T-helper 17 cell (primary cell): ENCODE measurements around the gene TNS4. TPM values are rescaled to one million over a fixed set of nuclear protein-coding genes. Genes with fewer than 3 reads are reported as not detected.

Source experiments
- ATAC-seq: fragments of 150-1000 bp; cut with Tn5 transposase; 2 replicates; pipeline ENCODE4 v1.10.0; 2021; ENCODE audit warnings: mild to moderate bottlenecking, moderate library complexity
- DNase-seq, 3 donors: peaks; one replicate each; pipeline versions ENCODE4 v3.0.0 to v3.0.0-alpha.2; 2020 to 2021
- H3K9me3 ChIP-seq: one replicate; pipeline ENCODE4 v1.7.0; 2013; ENCODE audit warnings: low read length, mild to moderate bottlenecking; ENCODE audit not compliant: control insufficient read depth, poor library complexity, severe bottlenecking
- H3K27ac Mint-ChIP-seq: one replicate; pipeline ENCODE4 v1.8.0; 2022; ENCODE audit warnings: mild to moderate bottlenecking, moderate library complexity, mixed read lengths
- H3K27me3 Mint-ChIP-seq: one replicate; pipeline ENCODE4 v1.8.0; 2022; ENCODE audit warnings: mixed read lengths
- H3K36me3 Mint-ChIP-seq: one replicate; pipeline ENCODE4 v1.8.0; 2022; ENCODE audit warnings: low read depth, mixed read lengths
- H3K4me1 Mint-ChIP-seq: one replicate; pipeline ENCODE4 v1.8.0; 2022; ENCODE audit warnings: mild to moderate bottlenecking, mixed read lengths
- H3K4me3 Mint-ChIP-seq: one replicate; pipeline ENCODE4 v1.8.0; 2022; ENCODE audit warnings: mild to moderate bottlenecking, moderate library complexity, mixed read lengths
- total RNA-seq, 4 donors: library from RNA in 2 of 4; stranded (reverse) in 2 of 4; gene quantifications; one replicate each; pipeline ENCODE4 v1.2.3 and lab custom pipeline; 2022 to 2026

The TNS4 gene
- total RNA-seq, 2 donors from 2014 or later = 0.77 to 1.7 TPM

GRCh38 chr17:40517981-40518380 is 16.6 kb upstream of the TNS4 start:
- H3K36me3 Mint-ChIP-seq = no peaks in the 10 kb centered on the region
- peak overlapping the region; percentile 75 for H3K4me3 Mint-ChIP-seq
- no peaks in the 10 kb centered on the region for H3K27me3 Mint-ChIP-seq
- H3K27ac Mint-ChIP-seq = peak overlapping the region; percentile 32
- ATAC-seq = no peak
- H3K9me3 ChIP-seq = no peaks in the 10 kb centered on the region
- H3K4me1 Mint-ChIP-seq = peaks cover 52% of the 10 kb centered on the region
- no peak for DNase-seq

GRCh38 chr17:40517286-40517662 is 15.9 kb upstream of the TNS4 start:
- H3K36me3 Mint-ChIP-seq = no peaks in the 10 kb centered on the region
- DNase-seq (no peak), ATAC-seq (no peak)
- H3K4me3 Mint-ChIP-seq = peak overlapping the region; percentile 90
- H3K27me3 Mint-ChIP-seq = no peaks in the 10 kb centered on the region
- H3K9me3 ChIP-seq = no peaks in the 10 kb centered on the region
- peak overlapping the region; percentile 92 for H3K27ac Mint-ChIP-seq
- H3K4me1 Mint-ChIP-seq = peaks cover 52% of the 10 kb centered on the region

GRCh38 chr17:40516581-40517285 is 15.3 kb upstream of the TNS4 start:
- Mint-ChIP-seq H3K27ac (peak overlapping the region; percentile 92), H3K36me3 (no peaks in the 10 kb centered on the region), H3K4me1 (peaks cover 51% of the 10 kb centered on the region), H3K27me3 (no peaks in the 10 kb centered on the region), H3K4me3 (peak overlapping the region; percentile 90)
- no peaks in the 10 kb centered on the region for H3K9me3 ChIP-seq
- DNase-seq (peak in 2 of 3 donors; percentile 38 to 50), ATAC-seq (peak; percentile 87)

- H3K27ac Mint-ChIP-seq = peak overlapping the region; percentile 92
- no peaks in the 10 kb centered on the region for H3K9me3 ChIP-seq
- H3K4me1 Mint-ChIP-seq = peaks cover 48% of the 10 kb centered on the region
- DNase-seq (no peak), ATAC-seq (peak; percentile 53)
- peak overlapping the region; percentile 90 for H3K4me3 Mint-ChIP-seq
- no peaks in the 10 kb centered on the region for H3K27me3 Mint-ChIP-seq
- H3K36me3 Mint-ChIP-seq = no peaks in the 10 kb centered on the region
These were observed 14.1 kb upstream of the TNS4 start for GRCh38 chr17:40515491-40516041.

GRCh38 chr17:40515011-40515410 is 13.6 kb upstream of the TNS4 start:
- DNase-seq (no peak), ATAC-seq (no peak)
- Mint-ChIP-seq H3K4me1 (peaks cover 48% of the 10 kb centered on the region), H3K27ac (peak overlapping the region; percentile 92), H3K27me3 (no peaks in the 10 kb centered on the region), H3K4me3 (peak overlapping the region; percentile 90), H3K36me3 (no peaks in the 10 kb centered on the region)
- no peaks in the 10 kb centered on the region for H3K9me3 ChIP-seq

GRCh38 chr17:40514013-40514875 is 12.8 kb upstream of the TNS4 start:
- no peaks in the 10 kb centered on the region for H3K27me3 Mint-ChIP-seq
- peak overlapping the region; percentile 92 for H3K27ac Mint-ChIP-seq
- no peaks in the 10 kb centered on the region for H3K36me3 Mint-ChIP-seq
- H3K4me1 Mint-ChIP-seq = peaks cover 48% of the 10 kb centered on the region
- H3K4me3 Mint-ChIP-seq = no peak overlapping the region
- no peaks in the 10 kb centered on the region for H3K9me3 ChIP-seq
- DNase-seq (no peak), ATAC-seq (no peak)

- H3K27ac Mint-ChIP-seq = peak overlapping the region; percentile 11
- no peaks in the 10 kb centered on the region for H3K9me3 ChIP-seq
- ATAC-seq (no peak), DNase-seq (no peak)
- H3K36me3 Mint-ChIP-seq = no peaks in the 10 kb centered on the region
- H3K4me3 Mint-ChIP-seq = no peak overlapping the region
- no peaks in the 10 kb centered on the region for H3K27me3 Mint-ChIP-seq
- peaks cover 31% of the 10 kb centered on the region for H3K4me1 Mint-ChIP-seq
These were observed 10.3 kb upstream of the TNS4 start for GRCh38 chr17:40511667-40512220.

- Mint-ChIP-seq H3K27ac (no peak overlapping the region), H3K27me3 (no peaks in the 10 kb centered on the region), H3K4me1 (peaks cover 29% of the 10 kb centered on the region), H3K4me3 (no peak overlapping the region), H3K36me3 (no peaks in the 10 kb centered on the region)
- no peak for ATAC-seq
- no peaks in the 10 kb centered on the region for H3K9me3 ChIP-seq
- DNase-seq = no peak
These were observed 9.7 kb upstream of the TNS4 start for GRCh38 chr17:40511136-40511535.

GRCh38 chr17:40510328-40510648 is 8.9 kb upstream of the TNS4 start:
- no peaks in the 10 kb centered on the region for H3K9me3 ChIP-seq
- Mint-ChIP-seq H3K36me3 (no peaks in the 10 kb centered on the region), H3K4me3 (no peak overlapping the region), H3K27me3 (no peaks in the 10 kb centered on the region), H3K4me1 (peaks cover 24% of the 10 kb centered on the region), H3K27ac (no peak overlapping the region)
- DNase-seq (no peak), ATAC-seq (no peak)

- ATAC-seq (no peak), DNase-seq (no peak)
- Mint-ChIP-seq H3K36me3 (no peaks in the 10 kb centered on the region), H3K27me3 (no peaks in the 10 kb centered on the region), H3K4me3 (no peak overlapping the region), H3K4me1 (peaks cover 20% of the 10 kb centered on the region), H3K27ac (no peak overlapping the region)
- no peaks in the 10 kb centered on the region for H3K9me3 ChIP-seq
These were observed 8.4 kb upstream of the TNS4 start for GRCh38 chr17:40509626-40510327.

GRCh38 chr17:40506786-40507185 is 5.4 kb upstream of the TNS4 start:
- no peak for ATAC-seq
- H3K4me1 Mint-ChIP-seq = peaks cover 11% of the 10 kb centered on the region
- no peak overlapping the region for H3K4me3 Mint-ChIP-seq
- H3K36me3 Mint-ChIP-seq = no peaks in the 10 kb centered on the region
- H3K27me3 Mint-ChIP-seq = no peaks in the 10 kb centered on the region
- H3K9me3 ChIP-seq = no peaks in the 10 kb centered on the region
- DNase-seq = no peak
- no peak overlapping the region for H3K27ac Mint-ChIP-seq

GRCh38 chr17:40503154-40503553 is 1.7 kb upstream of the TNS4 start:
- Mint-ChIP-seq H3K27me3 (no peaks in the 10 kb centered on the region), H3K27ac (no peak overlapping the region), H3K4me3 (no peak overlapping the region)

GRCh38 chr17:40502716-40503115 is 1.3 kb upstream of the TNS4 start:
- no peaks in the 10 kb centered on the region for H3K9me3 ChIP-seq
- Mint-ChIP-seq H3K36me3 (peaks cover 3% of the 10 kb centered on the region), H3K27ac (no peak overlapping the region), H3K4me1 (peaks cover 12% of the 10 kb centered on the region), H3K4me3 (no peak overlapping the region), H3K27me3 (no peaks in the 10 kb centered on the region)
- no peak for DNase-seq
- ATAC-seq = no peak

More at GRCh38 chr17:40503154-40503553, 1.7 kb upstream of the TNS4 start:
- H3K9me3 ChIP-seq = no peaks in the 10 kb centered on the region
- Mint-ChIP-seq H3K4me1 (peaks cover 12% of the 10 kb centered on the region), H3K36me3 (peaks cover 3% of the 10 kb centered on the region)
- ATAC-seq (no peak), DNase-seq (no peak)
